HEK293 (cell line): ENCODE measurements around the gene NME3.

ENCODE experiments used
- HOXC10 ChIP-seq: sonication (generic); formaldehyde crosslinking; IDR thresholded peaks from 2 replicates; pipeline ENCODE4 v1.8.1; 2023; ENCODE audit warnings: mild to moderate bottlenecking, missing genetic modification reagents
- KLF1 ChIP-seq: fragments of 450-650 bp; formaldehyde crosslinking; IDR thresholded peaks from 2 replicates; pipeline ENCODE4 v1.5.1; 2016; ENCODE audit warnings: missing biosample characterization, missing genetic modification characterization
- KLF16 ChIP-seq: fragments of 450-650 bp; formaldehyde crosslinking; IDR thresholded peaks from 2 replicates; pipeline ENCODE4 v1.5.1; 2017; ENCODE audit warnings: missing biosample characterization, missing genetic modification characterization
- KLF7 ChIP-seq: fragments of 450-650 bp; formaldehyde crosslinking; IDR thresholded peaks from 2 replicates; pipeline ENCODE4 v1.5.1; 2016; ENCODE audit warnings: missing biosample characterization, missing genetic modification characterization, borderline replicate concordance
- KLF8 ChIP-seq: fragments of 450-650 bp; formaldehyde crosslinking; IDR thresholded peaks from 2 replicates; pipeline ENCODE4 v1.5.1; 2016; ENCODE audit warnings: missing biosample characterization, missing genetic modification characterization
- MZF1 ChIP-seq: fragments of 450-650 bp; formaldehyde crosslinking; IDR thresholded peaks from 2 replicates; pipeline ENCODE4 v1.5.1; 2017; ENCODE audit warnings: missing biosample characterization, missing genetic modification characterization, borderline replicate concordance
- RBAK ChIP-seq: fragments of 450-650 bp; formaldehyde crosslinking; IDR thresholded peaks from 2 replicates; pipeline ENCODE4 v1.5.1; 2016; ENCODE audit warnings: missing biosample characterization, missing genetic modification characterization
- SCRT2 ChIP-seq: fragments of 450-650 bp; formaldehyde crosslinking; IDR thresholded peaks from 2 replicates; pipeline ENCODE4 v1.5.1; 2016; ENCODE audit warnings: missing biosample characterization, missing genetic modification characterization
- SETDB1 ChIP-seq: IDR thresholded peaks from one replicate; pipeline ENCODE4 v1.6.1; 2017; ENCODE audit warnings: mild to moderate bottlenecking, low read length, moderate library complexity, mixed read lengths; ENCODE audit not compliant: insufficient read length
- ZFP3 ChIP-seq: fragments of 450-650 bp; formaldehyde crosslinking; IDR thresholded peaks from 2 replicates; pipeline ENCODE4 v1.5.1; 2016; ENCODE audit warnings: low read depth, missing biosample characterization, missing genetic modification characterization
- ZIC2 ChIP-seq: fragments of 450-650 bp; formaldehyde crosslinking; IDR thresholded peaks from 2 replicates; pipeline ENCODE4 v1.5.1; 2016; ENCODE audit warnings: missing biosample characterization, missing genetic modification characterization
- ZNF274 ChIP-seq, 2 experiments: fragments of 200-500 bp in 1 of 2; fragments of 450-650 bp in 1 of 2; sonication (Bioruptor generic) in 1 of 2; formaldehyde crosslinking in 1 of 2; IDR thresholded peaks; 2 replicates each; pipeline versions ENCODE4 v1.5.1 to v1.6.1; 2014 to 2016; ENCODE audit warnings: borderline replicate concordance in 1 of 2, inconsistent platforms in 1 of 2, low read length in 1 of 2, missing biosample characterization in 1 of 2, missing genetic modification characterization in 1 of 2
- ZNF292 ChIP-seq: fragments of 450-650 bp; formaldehyde crosslinking; IDR thresholded peaks from 2 replicates; pipeline ENCODE4 v1.5.1; 2016; ENCODE audit warnings: low read depth, missing biosample characterization, missing genetic modification characterization, borderline replicate concordance
- ZNF366 ChIP-seq: fragments of 450-650 bp; formaldehyde crosslinking; conservative IDR thresholded peaks from 2 replicates; pipeline ENCODE4 v1.5.1; 2016; ENCODE audit warnings: missing biosample characterization, missing genetic modification characterization
- ZNF391 ChIP-seq: fragments of 450-650 bp; formaldehyde crosslinking; IDR thresholded peaks from 2 replicates; pipeline ENCODE4 v1.5.1; 2016; ENCODE audit warnings: low read depth, missing biosample characterization, missing genetic modification characterization, borderline replicate concordance
- ZNF398 ChIP-seq: fragments of 450-650 bp; formaldehyde crosslinking; IDR thresholded peaks from 2 replicates; pipeline ENCODE4 v1.5.1; 2017; ENCODE audit warnings: missing biosample characterization, missing genetic modification characterization
- ZNF416 ChIP-seq: fragments of 450-650 bp; formaldehyde crosslinking; IDR thresholded peaks from 2 replicates; pipeline ENCODE4 v1.5.1; 2016; ENCODE audit warnings: missing biosample characterization, missing genetic modification characterization
- ZNF510 ChIP-seq: fragments of 450-650 bp; formaldehyde crosslinking; IDR thresholded peaks from 2 replicates; pipeline ENCODE4 v1.5.1; 2018; ENCODE audit warnings: mild to moderate bottlenecking, missing genetic modification characterization, missing biosample characterization; ENCODE audit not compliant: insufficient replicate concordance
- ZNF513 ChIP-seq: fragments of 450-650 bp; IDR thresholded peaks from 2 replicates; pipeline ENCODE4 v1.5.1; 2018; ENCODE audit warnings: missing biosample characterization, missing genetic modification characterization
- ZNF555 ChIP-seq: fragments of 450-650 bp; formaldehyde crosslinking; conservative IDR thresholded peaks from 2 replicates; pipeline ENCODE4 v1.5.1; 2017; ENCODE audit warnings: missing biosample characterization, mild to moderate bottlenecking, missing genetic modification characterization, inconsistent platforms
- ZNF558 ChIP-seq: fragments of 450-650 bp; formaldehyde crosslinking; IDR thresholded peaks from 2 replicates; pipeline ENCODE4 v1.5.1; 2016; ENCODE audit warnings: missing biosample characterization, missing genetic modification characterization
- ZNF560 ChIP-seq: fragments of 450-650 bp; formaldehyde crosslinking; IDR thresholded peaks from 2 replicates; pipeline ENCODE4 v1.5.1; 2017; ENCODE audit warnings: missing biosample characterization, missing genetic modification characterization, borderline replicate concordance
- ZNF623 ChIP-seq: fragments of 450-650 bp; formaldehyde crosslinking; IDR thresholded peaks from 2 replicates; pipeline ENCODE4 v1.5.1; 2016; ENCODE audit warnings: missing biosample characterization, missing genetic modification characterization
- ZNF654 ChIP-seq: fragments of 450-650 bp; formaldehyde crosslinking; IDR thresholded peaks from 2 replicates; pipeline ENCODE4 v1.5.1; 2016; ENCODE audit warnings: low read depth, missing biosample characterization, missing genetic modification characterization
- ZNF660 ChIP-seq: fragments of 450-650 bp; IDR thresholded peaks from 2 replicates; pipeline ENCODE4 v1.5.1; 2018; ENCODE audit warnings: missing biosample characterization, mild to moderate bottlenecking, missing genetic modification characterization
- ZNF664 ChIP-seq: fragments of 450-650 bp; formaldehyde crosslinking; IDR thresholded peaks from 2 replicates; pipeline ENCODE4 v1.5.1; 2016; ENCODE audit warnings: missing biosample characterization, missing genetic modification characterization
- ZNF768 ChIP-seq: fragments of 450-650 bp; formaldehyde crosslinking; IDR thresholded peaks from 2 replicates; pipeline ENCODE4 v1.5.1; 2018; ENCODE audit warnings: missing biosample characterization, mild to moderate bottlenecking, missing genetic modification characterization
- ZXDB ChIP-seq: fragments of 450-650 bp; formaldehyde crosslinking; IDR thresholded peaks from 2 replicates; pipeline ENCODE4 v1.5.1; 2016; ENCODE audit warnings: missing biosample characterization, missing genetic modification characterization
- TF ChIP-seq, protein P1 (sequence below): fragments of 450-650 bp; formaldehyde crosslinking; IDR thresholded peaks from 2 replicates; pipeline ENCODE4 v1.5.0; 2017; ENCODE audit warnings: missing biosample characterization, missing genetic modification characterization, borderline replicate concordance
- TF ChIP-seq, protein P2 (sequence below): fragments of 450-650 bp; formaldehyde crosslinking; IDR thresholded peaks from 2 replicates; pipeline ENCODE4 v1.5.1; 2017; ENCODE audit warnings: missing biosample characterization, missing genetic modification characterization
- TF ChIP-seq, protein P3 (sequence below): fragments of 450-650 bp; formaldehyde crosslinking; IDR thresholded peaks from 2 replicates; pipeline ENCODE4 v1.5.1; 2016; ENCODE audit warnings: missing biosample characterization, missing genetic modification characterization

NME3 gene

DNA sequence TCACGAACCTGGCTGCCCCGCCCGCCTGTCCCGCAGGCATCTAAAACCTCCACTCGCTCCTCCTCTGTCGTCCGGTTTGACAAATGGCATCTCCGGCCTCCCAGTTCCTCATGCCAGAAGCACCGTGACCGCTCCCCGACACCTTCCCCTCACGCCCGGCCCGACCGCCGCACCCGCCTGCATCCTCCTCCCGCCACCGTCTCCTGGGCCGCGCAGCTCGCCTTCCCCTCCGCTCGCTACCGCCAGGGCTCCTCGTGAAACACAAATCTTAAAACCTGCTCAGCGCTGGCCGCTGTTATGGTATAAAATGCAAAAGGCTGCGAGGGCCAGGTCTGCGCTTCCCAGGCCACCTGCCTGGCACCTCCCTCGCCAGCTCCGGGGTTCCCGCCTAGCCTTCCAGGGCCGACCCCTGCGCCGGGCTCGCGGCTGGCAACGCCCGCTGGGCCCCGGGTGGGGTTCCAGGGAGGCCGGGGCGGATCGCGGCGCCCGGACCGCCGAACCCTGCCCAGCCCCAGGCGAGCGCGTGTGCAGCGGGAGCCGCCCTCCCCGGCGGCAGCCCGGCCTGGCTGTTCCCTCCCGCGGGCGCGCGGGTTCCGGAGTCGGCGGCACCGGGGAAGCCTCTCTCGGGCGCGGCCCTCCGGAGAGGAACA lies 10.5 kb upstream of the NME3 start (continued):
- no peak for TF ChIP-seq ZNF398 (tag by site-specific recombination)
- no peak for TF ChIP-seq ZNF558 (tag by site-specific recombination)
- TF ChIP-seq ZNF416 (tag by site-specific recombination) = no peak
- TF ChIP-seq RBAK (tag by site-specific recombination) = no peak
- peak; percentile 30; the same call in 1 of the 2 replicates for TF ChIP-seq ZNF513 (tag by site-specific recombination)
- TF ChIP-seq SETDB1 = no peak
- no peak for TF ChIP-seq ZNF555 (tag by site-specific recombination)
- TF ChIP-seq, protein P1, sequence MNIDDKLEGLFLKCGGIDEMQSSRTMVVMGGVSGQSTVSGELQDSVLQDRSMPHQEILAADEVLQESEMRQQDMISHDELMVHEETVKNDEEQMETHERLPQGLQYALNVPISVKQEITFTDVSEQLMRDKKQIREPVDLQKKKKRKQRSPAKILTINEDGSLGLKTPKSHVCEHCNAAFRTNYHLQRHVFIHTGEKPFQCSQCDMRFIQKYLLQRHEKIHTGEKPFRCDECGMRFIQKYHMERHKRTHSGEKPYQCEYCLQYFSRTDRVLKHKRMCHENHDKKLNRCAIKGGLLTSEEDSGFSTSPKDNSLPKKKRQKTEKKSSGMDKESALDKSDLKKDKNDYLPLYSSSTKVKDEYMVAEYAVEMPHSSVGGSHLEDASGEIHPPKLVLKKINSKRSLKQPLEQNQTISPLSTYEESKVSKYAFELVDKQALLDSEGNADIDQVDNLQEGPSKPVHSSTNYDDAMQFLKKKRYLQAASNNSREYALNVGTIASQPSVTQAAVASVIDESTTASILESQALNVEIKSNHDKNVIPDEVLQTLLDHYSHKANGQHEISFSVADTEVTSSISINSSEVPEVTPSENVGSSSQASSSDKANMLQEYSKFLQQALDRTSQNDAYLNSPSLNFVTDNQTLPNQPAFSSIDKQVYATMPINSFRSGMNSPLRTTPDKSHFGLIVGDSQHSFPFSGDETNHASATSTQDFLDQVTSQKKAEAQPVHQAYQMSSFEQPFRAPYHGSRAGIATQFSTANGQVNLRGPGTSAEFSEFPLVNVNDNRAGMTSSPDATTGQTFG (tag by site-specific recombination) = no peak
- peak; percentile 96 for TF ChIP-seq ZXDB (tag by site-specific recombination)
- TF ChIP-seq, protein P2, sequence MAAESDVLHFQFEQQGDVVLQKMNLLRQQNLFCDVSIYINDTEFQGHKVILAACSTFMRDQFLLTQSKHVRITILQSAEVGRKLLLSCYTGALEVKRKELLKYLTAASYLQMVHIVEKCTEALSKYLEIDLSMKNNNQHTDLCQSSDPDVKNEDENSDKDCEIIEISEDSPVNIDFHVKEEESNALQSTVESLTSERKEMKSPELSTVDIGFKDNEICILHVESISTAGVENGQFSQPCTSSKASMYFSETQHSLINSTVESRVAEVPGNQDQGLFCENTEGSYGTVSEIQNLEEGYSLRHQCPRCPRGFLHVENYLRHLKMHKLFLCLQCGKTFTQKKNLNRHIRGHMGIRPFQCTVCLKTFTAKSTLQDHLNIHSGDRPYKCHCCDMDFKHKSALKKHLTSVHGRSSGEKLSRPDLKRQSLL = no peak
- TF ChIP-seq ZNF366 (tag by site-specific recombination) = no peak
- TF ChIP-seq KLF16 (tag by site-specific recombination) = no peak
- TF ChIP-seq ZNF654 (tag by site-specific recombination) = no peak
- TF ChIP-seq ZNF274 (IDR thresholded peaks at IDR 0.05; ENCODE audit: low read length) = no peak
- TF ChIP-seq ZNF274 (tag by site-specific recombination; IDR thresholded peaks at IDR 0.05; ENCODE audit: borderline replicate concordance) = no peak
- no peak for TF ChIP-seq ZNF292
- TF ChIP-seq SCRT2 (tag by site-specific recombination) = no peak
- TF ChIP-seq ZNF510 (tag by site-specific recombination) = no peak
- TF ChIP-seq ZNF664 (tag by site-specific recombination) = no peak
- no peak for TF ChIP-seq ZNF391 (tag by site-specific recombination)
- no peak for TF ChIP-seq ZNF660
- TF ChIP-seq, protein P3, sequence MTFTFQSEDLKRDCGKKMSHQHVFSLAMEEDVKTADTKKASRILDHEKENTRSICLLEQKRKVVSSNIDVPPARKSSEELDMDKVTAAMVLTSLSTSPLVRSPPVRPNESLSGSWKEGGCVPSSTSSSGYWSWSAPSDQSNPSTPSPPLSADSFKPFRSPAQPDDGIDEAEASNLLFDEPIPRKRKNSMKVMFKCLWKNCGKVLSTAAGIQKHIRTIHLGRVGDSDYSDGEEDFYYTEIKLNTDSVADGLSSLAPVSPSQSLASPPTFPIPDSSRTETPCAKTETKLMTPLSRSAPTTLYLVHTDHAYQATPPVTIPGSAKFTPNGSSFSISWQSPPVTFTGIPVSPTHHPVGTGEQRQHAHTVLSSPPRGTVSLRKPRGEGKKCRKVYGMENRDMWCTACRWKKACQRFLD (tag by site-specific recombination) = no peak
- TF ChIP-seq ZIC2 = peak; percentile 37
- TF ChIP-seq HOXC10 (CRISPR knock-in tag) = no peak
- no peak; the same call in 1 of the 2 replicates for TF ChIP-seq ZNF768 (tag by site-specific recombination)
- peak; percentile 84 for TF ChIP-seq KLF8 (tag by site-specific recombination)
- TF ChIP-seq MZF1 (tag by site-specific recombination) = no peak
- 0 out of 2 replicates have a peak, but pooled peaks have one; percentile 42 for TF ChIP-seq KLF7
- no peak for TF ChIP-seq ZNF560 (tag by site-specific recombination)
- TF ChIP-seq ZNF623 (tag by site-specific recombination) = no peak
- TF ChIP-seq ZFP3 = no peak
- TF ChIP-seq KLF1 (tag by site-specific recombination) = peak; percentile 81
